ENCODE results near the gene SLC16A2.

SLC16A2 gene

GRCh38 chrX:74421036-74421739 is at the start of gene SLC16A2:
TSS of gene SLC16A2 (plus strand) at chrX:74421493. CDS start at chrX:74421638, 145 bp downstream.
- DNase-seq (ENCODE audit: low read depth), result no peak

GRCh38 chrX:74372272-74372671 is 49.0 kb upstream of the SLC16A2 start:
- DNase-seq (ENCODE audit: low read depth), result no peak

- DNase-seq (ENCODE audit: low read depth), result no peak
These were observed 44.0 kb upstream of the SLC16A2 start for GRCh38 chrX:74377282-74377681.

- DNase-seq (ENCODE audit: low read depth), result peak; percentile 26
These were observed 38.7 kb upstream of the SLC16A2 start for GRCh38 chrX:74382613-74383012.

GRCh38 chrX:74383611-74384010 is 37.7 kb upstream of the SLC16A2 start:
- DNase-seq (ENCODE audit: low read depth), result no peak

- no peak for DNase-seq (ENCODE audit: low read depth)
These were observed 32.1 kb upstream of the SLC16A2 start for GRCh38 chrX:74389016-74389722.

- DNase-seq (ENCODE audit: low read depth), result no peak
These were observed 25.7 kb upstream of the SLC16A2 start for GRCh38 chrX:74395556-74395955.

- DNase-seq (ENCODE audit: low read depth), result no peak
These were observed 15.3 kb upstream of the SLC16A2 start for GRCh38 chrX:74405973-74406489.

- DNase-seq (ENCODE audit: low read depth), result no peak
These were observed 13.0 kb upstream of the SLC16A2 start for GRCh38 chrX:74408304-74408703.

GRCh38 chrX:74419864-74420195 is 1.5 kb upstream of the SLC16A2 start:
- DNase-seq (ENCODE audit: low read depth), result no peak

GRCh38 chrX:74420196-74421035 is 877 bp upstream of the SLC16A2 start:
- DNase-seq (ENCODE audit: low read depth), result no peak

- DNase-seq (ENCODE audit: low read depth), result no peak
These were observed 553 bp downstream of the SLC16A2 start for GRCh38 chrX:74421740-74422352.

GRCh38 chrX:74422576-74423288 is 1.4 kb downstream of the SLC16A2 start:
- DNase-seq (ENCODE audit: low read depth), result no peak

- no peak for DNase-seq (ENCODE audit: low read depth)
These were observed 2.2 kb downstream of the SLC16A2 start for GRCh38 chrX:74423289-74423998.

GRCh38 chrX:74426071-74426470 is 4.8 kb downstream of the SLC16A2 start:
- DNase-seq (ENCODE audit: low read depth), result no peak

GRCh38 chrX:74426615-74427014 is 5.3 kb downstream of the SLC16A2 start:
- no peak for DNase-seq (ENCODE audit: low read depth)

- no peak for DNase-seq (ENCODE audit: low read depth)
These were observed 10.5 kb downstream of the SLC16A2 start for GRCh38 chrX:74431797-74432196.

- DNase-seq (ENCODE audit: low read depth), result no peak
These were observed 13.0 kb downstream of the SLC16A2 start for GRCh38 chrX:74434336-74434735.

GRCh38 chrX:74437530-74437929 is 16.2 kb downstream of the SLC16A2 start:
- no peak for DNase-seq (ENCODE audit: low read depth)

GRCh38 chrX:74438764-74439163 is 17.5 kb downstream of the SLC16A2 start:
- DNase-seq (ENCODE audit: low read depth), result no peak

- DNase-seq (ENCODE audit: low read depth), result no peak
These were observed 23.8 kb downstream of the SLC16A2 start for GRCh38 chrX:74445099-74445498.
